HFF-Myc (cell line): ENCODE measurements around the gene MN1.

Experiments used
- DNase-seq: peaks from one replicate; pipeline ENCODE4 v3.0.0-alpha.2; 2011; ENCODE audit warnings: low read depth; ENCODE audit errors: extremely low read depth
- H3K4me3 ChIP-seq: replicated peaks from 2 replicates; pipeline ENCODE4 v1.5.1; 2011; ENCODE audit warnings: low read depth, mild to moderate bottlenecking, control low read depth, low read length
- CTCF ChIP-seq: IDR thresholded peaks from 2 replicates; pipeline ENCODE4 v1.5.1; 2012; ENCODE audit warnings: mild to moderate bottlenecking, low read depth, low read length, control low read depth; ENCODE audit errors: missing control alignments

MN1 gene

GRCh38 chr22:27755521-27756211, 45.9 kb downstream of the MN1 start:
- no peak for DNase-seq
- H3K4me3 ChIP-seq = no peak overlapping the region
- no peak for TF ChIP-seq CTCF

GRCh38 chr22:27754888-27755480, 46.6 kb downstream of the MN1 start:
- no peak for TF ChIP-seq CTCF
- no peak for DNase-seq
- no peak overlapping the region for H3K4me3 ChIP-seq

GRCh38 chr22:27754247-27754887, 47.2 kb downstream of the MN1 start:
- no peak for TF ChIP-seq CTCF

GRCh38 chr22:27752771-27753170, 48.8 kb downstream of the MN1 start:
- no peak for TF ChIP-seq CTCF

More at GRCh38 chr22:27754247-27754887, 47.2 kb downstream of the MN1 start:
- no peak overlapping the region for H3K4me3 ChIP-seq
- DNase-seq = no peak

GRCh38 chr22:27752141-27752540, 49.4 kb downstream of the MN1 start:
- no peak for DNase-seq
- no peak overlapping the region for H3K4me3 ChIP-seq
- no peak for TF ChIP-seq CTCF

More at GRCh38 chr22:27752771-27753170, 48.8 kb downstream of the MN1 start:
- no peak overlapping the region for H3K4me3 ChIP-seq
- no peak for DNase-seq

GRCh38 chr22:27751277-27752070, 50.1 kb downstream of the MN1 start:
- TF ChIP-seq CTCF = no peak
- DNase-seq = no peak
- H3K4me3 ChIP-seq = no peak overlapping the region
